ENCODE measurements around the gene BBC3. TPM values are rescaled to one million over a fixed set of nuclear protein-coding genes. Genes with fewer than 3 reads are reported as not detected.
"Not testable (repeated sequence)": the region's sequence is repeated elsewhere in the genome, so short reads cannot be mapped to it uniquely, and the experiment has no call there.

Gene BBC3
- total RNA-seq, 4 donors from 2014 or later, result 4.1 to 10.0 (median 5.5) TPM

- H3K27me3 ChIP-seq, result no peaks in the 10 kb centered on the region
- H3K27ac ChIP-seq, result peak within 1 kb of the TSS; percentile 79 to 95 (median 92)
- no peaks in the 10 kb centered on the region for H3K9me3 ChIP-seq
- peaks cover 0 to 25% (median 6%) of the 10 kb centered on the region in 4 donors for H3K4me1 ChIP-seq
- peak within 1 kb of the TSS; percentile 44 to 70 (median 52) for H3K4me3 ChIP-seq
- H3K36me3 ChIP-seq, result peaks cover 0 to 29% (median 0%) of the 10 kb centered on the region in 3 donors
- DNase-seq, result peak; percentile 93 to 98 (median 96)
- TF ChIP-seq POLR2A (IDR thresholded peaks at IDR 0.05) (peak; percentile 85 to 94), CTCF (IDR thresholded peaks at IDR 0.05) (no peak)
Measured at GRCh38 chr19:47255879-47256692, 25.1 kb upstream of the BBC3 start, which contains the start of gene CCDC9. CCDC9 (plus strand) TSS chr19:47256525; CDS start chr19:47258401, 1,876 bp downstream.

- Histone ChIP-seq H3K4me1 (peaks cover 0 to 19% (median 6%) of the 10 kb centered on the region in 4 donors), H3K4me3 (no peak overlapping the region), H3K27ac (no peak overlapping the region), H3K36me3 (peaks cover 0 to 8% (median 0%) of the 10 kb centered on the region in 3 donors), H3K27me3 (no peaks in the 10 kb centered on the region), H3K9me3 (no peaks in the 10 kb centered on the region)
- TF ChIP-seq CTCF (IDR thresholded peaks at IDR 0.05), result no peak
- TF ChIP-seq POLR2A (IDR thresholded peaks at IDR 0.05), result no peak
- no peak for DNase-seq
Measured at GRCh38 chr19:47253970-47254369, 23.0 kb upstream of the BBC3 start.

- DNase-seq, result no peak
- H3K9me3 ChIP-seq, result no peaks in the 10 kb centered on the region
- TF ChIP-seq POLR2A (IDR thresholded peaks at IDR 0.05), result no peak
- no peak for TF ChIP-seq CTCF (IDR thresholded peaks at IDR 0.05)
- H3K27ac ChIP-seq, result no peak overlapping the region
- H3K27me3 ChIP-seq, result no peaks in the 10 kb centered on the region
- H3K4me1 ChIP-seq, result peaks cover 0 to 14% (median 5%) of the 10 kb centered on the region in 4 donors
- H3K36me3 ChIP-seq, result peaks cover 0 to 3% (median 0%) of the 10 kb centered on the region in 3 donors
- H3K4me3 ChIP-seq, result no peak overlapping the region
Measured at GRCh38 chr19:47253467-47253881, 22.5 kb upstream of the BBC3 start.

- H3K4me3 ChIP-seq, H3K36me3 ChIP-seq, H3K9me3 ChIP-seq, H3K4me1 ChIP-seq, H3K27ac ChIP-seq, H3K27me3 ChIP-seq, DNase-seq: not testable (repeated sequence)
Measured at GRCh38 chr19:47253016-47253415, 22.0 kb upstream of the BBC3 start.

GRCh38 chr19:47247308-47247990 is 16.4 kb upstream of the BBC3 start:
- Histone ChIP-seq H3K9me3 (no peaks in the 10 kb centered on the region), H3K4me3 (no peak overlapping the region), H3K4me1 (peaks cover 0 to 20% (median 14%) of the 10 kb centered on the region in 4 donors), H3K27me3 (no peaks in the 10 kb centered on the region), H3K36me3 (no peaks in the 10 kb centered on the region), H3K27ac (no peak overlapping the region)
- peak; percentile 60 to 90 (median 86) for DNase-seq
- TF ChIP-seq CTCF (IDR thresholded peaks at IDR 0.05), result peak; percentile 82 to 92 (median 91)
- TF ChIP-seq POLR2A (IDR thresholded peaks at IDR 0.05), result no peak

All from Peyer's patch (tissue), 4 donors.